ENCODE results near the gene SLCO4A1. TPM values are rescaled to one million over a fixed set of nuclear protein-coding genes. Genes with fewer than 3 reads are reported as not detected.

Gene SLCO4A1
- total and polyA plus RNA-seq, 9 of the 15 experiments (the other 6 are each of a cell fraction or from before 2014, with no cell fraction given): 1.6 to 21.9 (median 12.8) TPM

GRCh38 chr20:62598761-62599194, 43.5 kb upstream of the SLCO4A1 start (continued):
- no peak for TF ChIP-seq TSHZ1 (CRISPR knock-in tag; IDR thresholded peaks at IDR 0.05)
- TF ChIP-seq ZNF398 (CRISPR knock-in tag; IDR thresholded peaks at IDR 0.05): no peak
- no peak for TF ChIP-seq TCF15 (CRISPR knock-in tag; IDR thresholded peaks at IDR 0.05)
- no peak for TF ChIP-seq FOSL1 (tag; conservative IDR thresholded peaks at IDR 0.05)
- TF ChIP-seq GTF2A2 (tag; IDR thresholded peaks at IDR 0.05): no peak
- no peak for TF ChIP-seq NBN (IDR thresholded peaks at IDR 0.05; ENCODE audit: low read depth)
- TF ChIP-seq CBFB (CRISPR knock-in tag; IDR thresholded peaks at IDR 0.05): peak; percentile 27; the same call in 1 of the 2 replicates
- TF ChIP-seq HMGXB4 (CRISPR knock-in tag; IDR thresholded peaks at IDR 0.05): no peak
- no peak for TF ChIP-seq MCM3 (IDR thresholded peaks at IDR 0.05)
- TF ChIP-seq, protein P1, sequence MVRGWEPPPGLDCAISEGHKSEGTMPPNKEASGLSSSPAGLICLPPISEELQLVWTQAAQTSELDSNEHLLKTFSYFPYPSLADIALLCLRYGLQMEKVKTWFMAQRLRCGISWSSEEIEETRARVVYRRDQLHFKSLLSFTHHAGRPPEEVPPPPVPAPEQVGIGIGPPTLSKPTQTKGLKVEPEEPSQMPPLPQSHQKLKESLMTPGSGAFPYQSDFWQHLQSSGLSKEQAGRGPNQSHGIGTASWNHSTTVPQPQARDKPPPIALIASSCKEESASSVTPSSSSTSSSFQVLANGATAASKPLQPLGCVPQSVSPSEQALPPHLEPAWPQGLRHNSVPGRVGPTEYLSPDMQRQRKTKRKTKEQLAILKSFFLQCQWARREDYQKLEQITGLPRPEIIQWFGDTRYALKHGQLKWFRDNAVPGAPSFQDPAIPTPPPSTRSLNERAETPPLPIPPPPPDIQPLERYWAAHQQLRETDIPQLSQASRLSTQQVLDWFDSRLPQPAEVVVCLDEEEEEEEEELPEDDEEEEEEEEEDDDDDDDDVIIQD (CRISPR knock-in tag; IDR thresholded peaks at IDR 0.05): no peak
- TF ChIP-seq CREB1 (IDR thresholded peaks at IDR 0.05): no peak; the same call in 1 of the 2 replicates
- peak; percentile 58; the same call in 1 of the 2 replicates for TF ChIP-seq CREB1 (CRISPR knock-in tag; IDR thresholded peaks at IDR 0.05)
- no peak for TF ChIP-seq FIP1L1 (IDR thresholded peaks at IDR 0.05; ENCODE audit: low read depth, low read length, poor library complexity, severe bottlenecking)
- TF ChIP-seq GMEB1 (CRISPR knock-in tag; IDR thresholded peaks at IDR 0.05): no peak
- TF ChIP-seq RBBP5 (IDR thresholded peaks at IDR 0.05; ENCODE audit: borderline replicate concordance, insufficient read depth, low read length, poor library complexity, severe bottlenecking): peak; percentile 33
- TF ChIP-seq COPS2 (conservative IDR thresholded peaks at IDR 0.05): no peak
- no peak for TF ChIP-seq NUFIP1 (IDR thresholded peaks at IDR 0.05; ENCODE audit: partially characterized antibody)
- TF ChIP-seq PPARD (CRISPR knock-in tag; IDR thresholded peaks at IDR 0.05): no peak

Data from K562 (cell line).